SU-DHL-6 (cell line): ENCODE results near the gene MAPKBP1.

Experiments used
- H2AFZ ChIP-seq: fragments of 200-600 bp; sonication (generic); 2 replicates; pipeline ENCODE4 v1.6.1; 2014; ENCODE audit warnings: low read depth, mild to moderate bottlenecking, moderate library complexity, mixed read lengths, antibody characterized with exemption, low read length; ENCODE audit not compliant: severe bottlenecking
- H3F3A ChIP-seq: fragments of 200-600 bp; shearing (Covaris generic); 2 replicates; pipeline ENCODE4 v1.6.0; 2016; ENCODE audit warnings: antibody characterized with exemption, mild to moderate bottlenecking; ENCODE audit not compliant: insufficient read depth
- H3K27ac ChIP-seq: fragments of 200-600 bp; sonication (generic); 2 replicates; pipeline ENCODE4 v1.5.1; 2016; ENCODE audit warnings: low read depth, mild to moderate bottlenecking, low read length, moderate library complexity, mixed read lengths
- H3K27me3 ChIP-seq: fragments of 200-600 bp; sonication (generic), shearing (Covaris generic); 2 replicates; pipeline ENCODE4 v1.6.0; 2014; ENCODE audit warnings: mild to moderate bottlenecking, low read length
- H3K36me3 ChIP-seq: fragments of 200-600 bp; sonication (generic); 2 replicates; pipeline ENCODE4 v1.6.1; 2014; ENCODE audit warnings: mild to moderate bottlenecking, low read length, mixed read lengths
- H3K4me2 ChIP-seq: fragments of 300-600, 200-600 bp; shearing (Covaris generic), sonication (generic); 2 replicates; pipeline ENCODE4 v1.6.0; 2014; ENCODE audit warnings: low read length, low read depth, mild to moderate bottlenecking; ENCODE audit not compliant: poor library complexity, severe bottlenecking
- H3K4me3 ChIP-seq: fragments of 200-600 bp; sonication (generic); 2 replicates; pipeline ENCODE4 v1.5.1; 2014; ENCODE audit warnings: antibody characterized with exemption, low read length, mild to moderate bottlenecking, mixed read lengths; ENCODE audit not compliant: insufficient read depth, poor library complexity, severe bottlenecking
- H3K79me2 ChIP-seq: fragments of 200-600 bp; sonication (generic); 2 replicates; pipeline ENCODE4 v1.6.1; 2014; ENCODE audit warnings: mild to moderate bottlenecking, low read length, moderate library complexity; ENCODE audit not compliant: insufficient read depth
- H3K9ac ChIP-seq: fragments of 200-600 bp; sonication (generic); 2 replicates; pipeline ENCODE4 v1.7.0; 2014; ENCODE audit warnings: mild to moderate bottlenecking, low read length
- H3K9me2 ChIP-seq: fragments of 200-600 bp; sonication (generic); replicated peaks from 2 replicates; pipeline ENCODE4 v1.6.1; 2014; ENCODE audit warnings: low read length; ENCODE audit not compliant: insufficient read depth
- H3K9me3 ChIP-seq: fragments of 200-600 bp; sonication (generic); 2 replicates; pipeline ENCODE4 v1.6.1; 2014; ENCODE audit warnings: low read length, mixed read lengths; ENCODE audit not compliant: insufficient read depth
- H4K20me1 ChIP-seq: fragments of 200-600 bp; sonication (generic); 2 replicates; pipeline ENCODE4 v1.6.1; 2014; ENCODE audit warnings: low read depth, mild to moderate bottlenecking, antibody characterized with exemption, low read length, moderate library complexity, mixed read lengths
- EZH2phosphoT487 ChIP-seq: fragments of 200-600 bp; sonication (generic), shearing (Covaris generic); conservative IDR thresholded peaks from 2 replicates; pipeline ENCODE4 v1.6.1; 2018; ENCODE audit warnings: mild to moderate bottlenecking, antibody characterized with exemption, low read length, moderate library complexity, mixed read lengths
- TF ChIP-seq, protein P1 (sequence below): fragments of 200-600 bp; sonication (generic); IDR thresholded peaks from one replicate; pipeline ENCODE4 v1.5.1; 2017; ENCODE audit warnings: antibody characterized with exemption, mild to moderate bottlenecking, low read length, moderate library complexity; ENCODE audit not compliant: insufficient read depth, poor library complexity, severe bottlenecking

MAPKBP1 gene

GRCh38 chr15:41838400-41838897, 64.2 kb downstream of the MAPKBP1 start, which contains the start of gene PLA2G4B:
Gene PLA2G4B, plus strand, starts transcription at chr15:41838847. Its CDS starts 67 bp downstream, at chr15:41838914.
- Histone ChIP-seq H2AFZ (no peak within 1 kb of the TSS), H3K4me2 (no peak within 1 kb of the TSS), H3K9me3 (no peaks in the 10 kb centered on the region), H3K9ac (no peak within 1 kb of the TSS), H3K9me2 (no peaks in the 10 kb centered on the region), H3K4me3 (no peak within 1 kb of the TSS), H3K27ac (no peak within 1 kb of the TSS), H3K79me2 (no peaks in the 10 kb centered on the region), H3F3A (no peaks in the 10 kb centered on the region), H3K36me3 (no peaks in the 10 kb centered on the region), H3K27me3 (no peaks in the 10 kb centered on the region), H4K20me1 (no peaks in the 10 kb centered on the region)
- TF ChIP-seq EZH2phosphoT487: no peak
- TF ChIP-seq, protein P1, sequence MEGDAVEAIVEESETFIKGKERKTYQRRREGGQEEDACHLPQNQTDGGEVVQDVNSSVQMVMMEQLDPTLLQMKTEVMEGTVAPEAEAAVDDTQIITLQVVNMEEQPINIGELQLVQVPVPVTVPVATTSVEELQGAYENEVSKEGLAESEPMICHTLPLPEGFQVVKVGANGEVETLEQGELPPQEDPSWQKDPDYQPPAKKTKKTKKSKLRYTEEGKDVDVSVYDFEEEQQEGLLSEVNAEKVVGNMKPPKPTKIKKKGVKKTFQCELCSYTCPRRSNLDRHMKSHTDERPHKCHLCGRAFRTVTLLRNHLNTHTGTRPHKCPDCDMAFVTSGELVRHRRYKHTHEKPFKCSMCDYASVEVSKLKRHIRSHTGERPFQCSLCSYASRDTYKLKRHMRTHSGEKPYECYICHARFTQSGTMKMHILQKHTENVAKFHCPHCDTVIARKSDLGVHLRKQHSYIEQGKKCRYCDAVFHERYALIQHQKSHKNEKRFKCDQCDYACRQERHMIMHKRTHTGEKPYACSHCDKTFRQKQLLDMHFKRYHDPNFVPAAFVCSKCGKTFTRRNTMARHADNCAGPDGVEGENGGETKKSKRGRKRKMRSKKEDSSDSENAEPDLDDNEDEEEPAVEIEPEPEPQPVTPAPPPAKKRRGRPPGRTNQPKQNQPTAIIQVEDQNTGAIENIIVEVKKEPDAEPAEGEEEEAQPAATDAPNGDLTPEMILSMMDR: no peak

- H3K4me2 ChIP-seq: no peak overlapping the region
- H2AFZ ChIP-seq: no peak overlapping the region
- H3K27ac ChIP-seq: no peak overlapping the region
- no peak overlapping the region for H3K4me3 ChIP-seq
- no peaks in the 10 kb centered on the region for H3K27me3 ChIP-seq
- H4K20me1 ChIP-seq: no peaks in the 10 kb centered on the region
- H3K9me3 ChIP-seq: no peaks in the 10 kb centered on the region
- H3K9me2 ChIP-seq: no peaks in the 10 kb centered on the region
- no peak overlapping the region for H3K9ac ChIP-seq
- no peaks in the 10 kb centered on the region for H3K79me2 ChIP-seq
- TF ChIP-seq EZH2phosphoT487: no peak
- TF ChIP-seq, protein P1: no peak
- no peaks in the 10 kb centered on the region for H3K36me3 ChIP-seq
- no peaks in the 10 kb centered on the region for H3F3A ChIP-seq
Measured at GRCh38 chr15:41839781-41840491, 65.7 kb downstream of the MAPKBP1 start.

DNA sequence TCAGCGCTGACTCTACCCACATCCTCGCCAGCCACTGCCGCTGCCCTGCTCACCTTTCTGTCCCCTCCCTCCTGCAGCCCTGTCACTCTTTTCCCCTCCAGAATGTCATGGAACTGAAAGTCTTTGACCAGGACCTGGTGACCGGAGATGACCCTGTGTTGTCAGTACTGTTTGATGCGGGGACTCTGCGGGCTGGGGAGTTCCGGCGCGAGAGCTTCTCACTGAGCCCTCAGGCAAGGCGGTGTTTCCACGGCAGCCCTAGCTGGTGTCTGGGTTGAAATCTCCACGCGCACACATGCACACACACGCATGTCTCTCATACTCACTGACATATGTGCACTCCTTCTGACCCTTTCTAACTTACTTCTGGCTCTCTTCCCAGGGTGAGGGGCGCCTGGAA, 66.4 kb downstream of the MAPKBP1 start:
- Histone ChIP-seq H3K36me3 (no peaks in the 10 kb centered on the region), H3K27ac (no peak overlapping the region), H2AFZ (no peak overlapping the region), H3K27me3 (no peaks in the 10 kb centered on the region), H3K9ac (no peak overlapping the region), H3K4me2 (no peak overlapping the region), H3K4me3 (no peak overlapping the region), H3K9me3 (no peaks in the 10 kb centered on the region), H3F3A (no peaks in the 10 kb centered on the region), H3K9me2 (no peaks in the 10 kb centered on the region), H3K79me2 (no peaks in the 10 kb centered on the region), H4K20me1 (no peaks in the 10 kb centered on the region)
- no peak for TF ChIP-seq EZH2phosphoT487
- TF ChIP-seq, protein P1: no peak
